HEK293 (cell line): ENCODE measurements around the gene PLD3.

Source experiments
- EGR2 ChIP-seq: fragments of 450-650 bp; formaldehyde crosslinking; IDR thresholded peaks from 2 replicates; pipeline ENCODE4 v1.5.1; 2016; ENCODE audit warnings: low read depth, missing biosample characterization, missing genetic modification characterization
- FEZF1 ChIP-seq: fragments of 450-650 bp; formaldehyde crosslinking; IDR thresholded peaks from 2 replicates; pipeline ENCODE4 v1.5.1; 2016; ENCODE audit warnings: missing biosample characterization, missing genetic modification characterization
- GLIS2 ChIP-seq: fragments of 450-650 bp; formaldehyde crosslinking; IDR thresholded peaks from 2 replicates; pipeline ENCODE4 v1.5.1; 2016; ENCODE audit warnings: missing biosample characterization, missing genetic modification characterization
- KLF10 ChIP-seq: fragments of 450-650 bp; IDR thresholded peaks from 2 replicates; pipeline ENCODE4 v1.5.1; 2018; ENCODE audit warnings: missing biosample characterization, mild to moderate bottlenecking, missing genetic modification characterization
- KLF7 ChIP-seq: fragments of 450-650 bp; formaldehyde crosslinking; IDR thresholded peaks from 2 replicates; pipeline ENCODE4 v1.5.1; 2016; ENCODE audit warnings: missing biosample characterization, missing genetic modification characterization, borderline replicate concordance
- REPIN1 ChIP-seq: fragments of 450-650 bp; formaldehyde crosslinking; IDR thresholded peaks from 2 replicates; pipeline ENCODE4 v1.5.1; 2017; ENCODE audit warnings: missing biosample characterization, missing genetic modification characterization, low read depth
- SCRT2 ChIP-seq: fragments of 450-650 bp; formaldehyde crosslinking; IDR thresholded peaks from 2 replicates; pipeline ENCODE4 v1.5.1; 2016; ENCODE audit warnings: missing biosample characterization, missing genetic modification characterization
- SP7 ChIP-seq: fragments of 450-650 bp; formaldehyde crosslinking; IDR thresholded peaks from 2 replicates; pipeline ENCODE4 v1.5.1; 2016; ENCODE audit warnings: missing biosample characterization, missing genetic modification characterization
- WT1 ChIP-seq: fragments of 450-650 bp; formaldehyde crosslinking; IDR thresholded peaks from 2 replicates; pipeline ENCODE4 v1.5.1; 2016; ENCODE audit warnings: missing biosample characterization, missing genetic modification characterization
- ZNF10 ChIP-seq: fragments of 450-650 bp; formaldehyde crosslinking; IDR thresholded peaks from 2 replicates; pipeline ENCODE4 v1.5.1; 2017; ENCODE audit warnings: missing biosample characterization, missing genetic modification characterization
- ZNF2 ChIP-seq: fragments of 450-650 bp; formaldehyde crosslinking; IDR thresholded peaks from 2 replicates; pipeline ENCODE4 v1.5.1; 2016; ENCODE audit warnings: missing biosample characterization, missing genetic modification characterization
- ZNF24 ChIP-seq: fragments of 450-650 bp; formaldehyde crosslinking; IDR thresholded peaks from 2 replicates; pipeline ENCODE4 v1.5.1; 2016; ENCODE audit warnings: missing biosample characterization, missing genetic modification characterization
- ZNF302 ChIP-seq: fragments of 450-650 bp; formaldehyde crosslinking; IDR thresholded peaks from 2 replicates; pipeline ENCODE4 v1.5.1; 2016; ENCODE audit warnings: missing biosample characterization, missing genetic modification characterization, low read depth
- ZNF394 ChIP-seq: fragments of 450-650 bp; formaldehyde crosslinking; IDR thresholded peaks from 2 replicates; pipeline ENCODE4 v1.5.1; 2016; ENCODE audit warnings: missing biosample characterization, missing genetic modification characterization, mild to moderate bottlenecking, moderate library complexity, borderline replicate concordance
- ZNF404 ChIP-seq: fragments of 450-650 bp; formaldehyde crosslinking; IDR thresholded peaks from 2 replicates; pipeline ENCODE4 v1.5.1; 2017; ENCODE audit warnings: missing biosample characterization, missing genetic modification characterization
- ZNF610 ChIP-seq: fragments of 450-650 bp; formaldehyde crosslinking; IDR thresholded peaks from 2 replicates; pipeline ENCODE4 v1.5.1; 2016; ENCODE audit warnings: missing biosample characterization, missing genetic modification characterization, borderline replicate concordance
- ZNF76 ChIP-seq: fragments of 450-650 bp; formaldehyde crosslinking; IDR thresholded peaks from 2 replicates; pipeline ENCODE4; 2016; ENCODE audit warnings: low read depth, missing biosample characterization, missing genetic modification characterization, borderline replicate concordance
- ZNF792 ChIP-seq: fragments of 450-650 bp; formaldehyde crosslinking; IDR thresholded peaks from 2 replicates; pipeline ENCODE4 v1.5.1; 2016; ENCODE audit warnings: missing biosample characterization, missing genetic modification characterization
- ZSCAN30 ChIP-seq: fragments of 450-650 bp; IDR thresholded peaks from 2 replicates; pipeline ENCODE4 v1.5.1; 2018; ENCODE audit warnings: missing biosample characterization, mild to moderate bottlenecking, missing genetic modification characterization, moderate library complexity
- TF ChIP-seq, protein P1 (sequence below): fragments of 450-650 bp; formaldehyde crosslinking; IDR thresholded peaks from 2 replicates; pipeline ENCODE4 v1.5.1; 2016; ENCODE audit warnings: missing biosample characterization, missing genetic modification characterization
- TF ChIP-seq, protein P2 (sequence below): fragments of 450-650 bp; formaldehyde crosslinking; IDR thresholded peaks from 2 replicates; pipeline ENCODE4 v1.5.1; 2016; ENCODE audit warnings: missing biosample characterization, missing genetic modification characterization
- TF ChIP-seq, protein P3 (sequence below): fragments of 450-650 bp; formaldehyde crosslinking; IDR thresholded peaks from 2 replicates; pipeline ENCODE4 v1.5.1; 2016; ENCODE audit warnings: missing biosample characterization, missing genetic modification characterization
- TF ChIP-seq, protein P4 (sequence below): fragments of 450-650 bp; IDR thresholded peaks from 2 replicates; pipeline ENCODE4 v1.5.1; 2018; ENCODE audit warnings: missing biosample characterization, missing genetic modification characterization
- TF ChIP-seq, protein P5 (sequence below): fragments of 450-650 bp; formaldehyde crosslinking; conservative IDR thresholded peaks from 2 replicates; pipeline ENCODE4 v1.5.1; 2016; ENCODE audit warnings: low read depth, missing biosample characterization, missing genetic modification characterization
- TF ChIP-seq, protein P6 (sequence below): fragments of 450-650 bp; formaldehyde crosslinking; IDR thresholded peaks from 2 replicates; pipeline ENCODE4 v1.5.1; 2016; ENCODE audit warnings: missing biosample characterization, missing genetic modification characterization

The PLD3 gene

DNA sequence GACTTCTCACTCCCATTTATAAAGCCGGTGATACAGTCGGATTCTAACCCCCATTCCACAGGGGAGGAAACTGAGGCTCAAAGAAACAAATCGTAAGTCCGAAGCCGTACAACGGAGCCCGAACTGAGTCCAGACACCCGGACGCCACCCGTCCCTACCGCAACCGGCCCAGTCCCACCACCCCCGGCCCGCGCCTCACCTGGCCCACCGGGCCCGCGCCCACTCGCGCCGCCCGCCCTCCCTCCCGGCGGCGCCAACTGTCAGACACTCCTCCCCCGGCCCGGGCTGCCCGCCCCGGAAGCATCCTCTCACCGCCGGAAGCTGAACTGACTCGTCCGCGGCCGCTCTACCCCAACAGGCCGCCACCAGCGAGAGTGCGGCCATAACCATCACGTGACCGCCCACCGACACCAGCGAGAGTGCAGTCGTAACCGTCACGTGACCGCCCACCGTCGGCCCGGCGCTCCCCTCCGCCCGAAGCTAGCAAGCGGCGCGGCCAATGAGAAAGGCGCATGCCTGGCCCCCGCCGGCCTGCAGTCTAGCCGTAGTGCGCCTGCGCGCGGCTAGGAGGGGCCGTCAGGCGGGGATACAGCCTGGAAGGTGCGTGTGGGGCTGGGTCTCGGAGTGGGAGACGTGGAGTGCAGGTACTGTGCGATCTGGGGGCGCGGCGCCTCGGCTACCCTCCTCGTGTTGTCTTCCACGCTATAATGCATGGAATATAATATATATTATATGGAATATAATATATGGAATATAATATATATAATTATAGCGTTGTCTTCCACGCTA lies at the start of gene PLD3, which contains the start of gene C19orf47 (continued):
- TF ChIP-seq REPIN1 (peak; percentile 93; the same call in 1 of the 2 replicates), GLIS2 (peak; percentile 99), WT1 (tag by site-specific recombination) (peak; percentile 57; the same call in 1 of the 2 replicates), KLF7 (0 out of 2 replicates have a peak, but pooled peaks have one; percentile 11), ZNF404 (peak; percentile 35; the same call in 1 of the 2 replicates), ZNF302 (tag by site-specific recombination) (no peak; the same call in 1 of the 2 replicates), EGR2 (peak; percentile 91), ZNF24 (peak; percentile 100), ZNF610 (peak; percentile 98), ZNF76 (tag by site-specific recombination) (peak; percentile 90; the same call in 1 of the 2 replicates), ZNF2 (tag by site-specific recombination) (no peak; the same call in 1 of the 2 replicates), SCRT2 (tag by site-specific recombination) (peak; percentile 50; the same call in 1 of the 2 replicates), FEZF1 (tag by site-specific recombination) (peak; percentile 55; the same call in 1 of the 2 replicates), ZNF394 (tag by site-specific recombination) (no peak), ZSCAN30 (tag by site-specific recombination) (peak; percentile 93), ZNF792 (tag by site-specific recombination) (peak; percentile 78; the same call in 1 of the 2 replicates), SP7 (tag by site-specific recombination) (peak; percentile 88), ZNF10 (tag by site-specific recombination) (peak; percentile 12; the same call in 1 of the 2 replicates), KLF10 (peak; percentile 88; the same call in 1 of the 2 replicates)
- TF ChIP-seq, protein P1, sequence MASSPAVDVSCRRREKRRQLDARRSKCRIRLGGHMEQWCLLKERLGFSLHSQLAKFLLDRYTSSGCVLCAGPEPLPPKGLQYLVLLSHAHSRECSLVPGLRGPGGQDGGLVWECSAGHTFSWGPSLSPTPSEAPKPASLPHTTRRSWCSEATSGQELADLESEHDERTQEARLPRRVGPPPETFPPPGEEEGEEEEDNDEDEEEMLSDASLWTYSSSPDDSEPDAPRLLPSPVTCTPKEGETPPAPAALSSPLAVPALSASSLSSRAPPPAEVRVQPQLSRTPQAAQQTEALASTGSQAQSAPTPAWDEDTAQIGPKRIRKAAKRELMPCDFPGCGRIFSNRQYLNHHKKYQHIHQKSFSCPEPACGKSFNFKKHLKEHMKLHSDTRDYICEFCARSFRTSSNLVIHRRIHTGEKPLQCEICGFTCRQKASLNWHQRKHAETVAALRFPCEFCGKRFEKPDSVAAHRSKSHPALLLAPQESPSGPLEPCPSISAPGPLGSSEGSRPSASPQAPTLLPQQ = peak; percentile 86
- TF ChIP-seq, protein P2, sequence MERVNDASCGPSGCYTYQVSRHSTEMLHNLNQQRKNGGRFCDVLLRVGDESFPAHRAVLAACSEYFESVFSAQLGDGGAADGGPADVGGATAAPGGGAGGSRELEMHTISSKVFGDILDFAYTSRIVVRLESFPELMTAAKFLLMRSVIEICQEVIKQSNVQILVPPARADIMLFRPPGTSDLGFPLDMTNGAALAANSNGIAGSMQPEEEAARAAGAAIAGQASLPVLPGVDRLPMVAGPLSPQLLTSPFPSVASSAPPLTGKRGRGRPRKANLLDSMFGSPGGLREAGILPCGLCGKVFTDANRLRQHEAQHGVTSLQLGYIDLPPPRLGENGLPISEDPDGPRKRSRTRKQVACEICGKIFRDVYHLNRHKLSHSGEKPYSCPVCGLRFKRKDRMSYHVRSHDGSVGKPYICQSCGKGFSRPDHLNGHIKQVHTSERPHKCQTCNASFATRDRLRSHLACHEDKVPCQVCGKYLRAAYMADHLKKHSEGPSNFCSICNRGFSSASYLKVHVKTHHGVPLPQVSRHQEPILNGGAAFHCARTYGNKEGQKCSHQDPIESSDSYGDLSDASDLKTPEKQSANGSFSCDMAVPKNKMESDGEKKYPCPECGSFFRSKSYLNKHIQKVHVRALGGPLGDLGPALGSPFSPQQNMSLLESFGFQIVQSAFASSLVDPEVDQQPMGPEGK (tag by site-specific recombination) = peak; percentile 97
- TF ChIP-seq, protein P3, sequence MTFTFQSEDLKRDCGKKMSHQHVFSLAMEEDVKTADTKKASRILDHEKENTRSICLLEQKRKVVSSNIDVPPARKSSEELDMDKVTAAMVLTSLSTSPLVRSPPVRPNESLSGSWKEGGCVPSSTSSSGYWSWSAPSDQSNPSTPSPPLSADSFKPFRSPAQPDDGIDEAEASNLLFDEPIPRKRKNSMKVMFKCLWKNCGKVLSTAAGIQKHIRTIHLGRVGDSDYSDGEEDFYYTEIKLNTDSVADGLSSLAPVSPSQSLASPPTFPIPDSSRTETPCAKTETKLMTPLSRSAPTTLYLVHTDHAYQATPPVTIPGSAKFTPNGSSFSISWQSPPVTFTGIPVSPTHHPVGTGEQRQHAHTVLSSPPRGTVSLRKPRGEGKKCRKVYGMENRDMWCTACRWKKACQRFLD (tag by site-specific recombination) = no peak
- TF ChIP-seq, protein P4, sequence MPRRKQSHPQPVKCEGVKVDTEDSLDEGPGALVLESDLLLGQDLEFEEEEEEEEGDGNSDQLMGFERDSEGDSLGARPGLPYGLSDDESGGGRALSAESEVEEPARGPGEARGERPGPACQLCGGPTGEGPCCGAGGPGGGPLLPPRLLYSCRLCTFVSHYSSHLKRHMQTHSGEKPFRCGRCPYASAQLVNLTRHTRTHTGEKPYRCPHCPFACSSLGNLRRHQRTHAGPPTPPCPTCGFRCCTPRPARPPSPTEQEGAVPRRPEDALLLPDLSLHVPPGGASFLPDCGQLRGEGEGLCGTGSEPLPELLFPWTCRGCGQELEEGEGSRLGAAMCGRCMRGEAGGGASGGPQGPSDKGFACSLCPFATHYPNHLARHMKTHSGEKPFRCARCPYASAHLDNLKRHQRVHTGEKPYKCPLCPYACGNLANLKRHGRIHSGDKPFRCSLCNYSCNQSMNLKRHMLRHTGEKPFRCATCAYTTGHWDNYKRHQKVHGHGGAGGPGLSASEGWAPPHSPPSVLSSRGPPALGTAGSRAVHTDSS (tag by site-specific recombination) = no peak
- TF ChIP-seq, protein P5, sequence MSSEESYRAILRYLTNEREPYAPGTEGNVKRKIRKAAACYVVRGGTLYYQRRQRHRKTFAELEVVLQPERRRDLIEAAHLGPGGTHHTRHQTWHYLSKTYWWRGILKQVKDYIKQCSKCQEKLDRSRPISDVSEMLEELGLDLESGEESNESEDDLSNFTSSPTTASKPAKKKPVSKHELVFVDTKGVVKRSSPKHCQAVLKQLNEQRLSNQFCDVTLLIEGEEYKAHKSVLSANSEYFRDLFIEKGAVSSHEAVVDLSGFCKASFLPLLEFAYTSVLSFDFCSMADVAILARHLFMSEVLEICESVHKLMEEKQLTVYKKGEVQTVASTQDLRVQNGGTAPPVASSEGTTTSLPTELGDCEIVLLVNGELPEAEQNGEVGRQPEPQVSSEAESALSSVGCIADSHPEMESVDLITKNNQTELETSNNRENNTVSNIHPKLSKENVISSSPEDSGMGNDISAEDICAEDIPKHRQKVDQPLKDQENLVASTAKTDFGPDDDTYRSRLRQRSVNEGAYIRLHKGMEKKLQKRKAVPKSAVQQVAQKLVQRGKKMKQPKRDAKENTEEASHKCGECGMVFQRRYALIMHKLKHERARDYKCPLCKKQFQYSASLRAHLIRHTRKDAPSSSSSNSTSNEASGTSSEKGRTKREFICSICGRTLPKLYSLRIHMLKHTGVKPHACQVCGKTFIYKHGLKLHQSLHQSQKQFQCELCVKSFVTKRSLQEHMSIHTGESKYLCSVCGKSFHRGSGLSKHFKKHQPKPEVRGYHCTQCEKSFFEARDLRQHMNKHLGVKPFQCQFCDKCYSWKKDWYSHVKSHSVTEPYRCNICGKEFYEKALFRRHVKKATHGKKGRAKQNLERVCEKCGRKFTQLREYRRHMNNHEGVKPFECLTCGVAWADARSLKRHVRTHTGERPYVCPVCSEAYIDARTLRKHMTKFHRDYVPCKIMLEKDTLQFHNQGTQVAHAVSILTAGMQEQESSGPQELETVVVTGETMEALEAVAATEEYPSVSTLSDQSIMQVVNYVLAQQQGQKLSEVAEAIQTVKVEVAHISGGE = peak; percentile 96
- TF ChIP-seq, protein P6, sequence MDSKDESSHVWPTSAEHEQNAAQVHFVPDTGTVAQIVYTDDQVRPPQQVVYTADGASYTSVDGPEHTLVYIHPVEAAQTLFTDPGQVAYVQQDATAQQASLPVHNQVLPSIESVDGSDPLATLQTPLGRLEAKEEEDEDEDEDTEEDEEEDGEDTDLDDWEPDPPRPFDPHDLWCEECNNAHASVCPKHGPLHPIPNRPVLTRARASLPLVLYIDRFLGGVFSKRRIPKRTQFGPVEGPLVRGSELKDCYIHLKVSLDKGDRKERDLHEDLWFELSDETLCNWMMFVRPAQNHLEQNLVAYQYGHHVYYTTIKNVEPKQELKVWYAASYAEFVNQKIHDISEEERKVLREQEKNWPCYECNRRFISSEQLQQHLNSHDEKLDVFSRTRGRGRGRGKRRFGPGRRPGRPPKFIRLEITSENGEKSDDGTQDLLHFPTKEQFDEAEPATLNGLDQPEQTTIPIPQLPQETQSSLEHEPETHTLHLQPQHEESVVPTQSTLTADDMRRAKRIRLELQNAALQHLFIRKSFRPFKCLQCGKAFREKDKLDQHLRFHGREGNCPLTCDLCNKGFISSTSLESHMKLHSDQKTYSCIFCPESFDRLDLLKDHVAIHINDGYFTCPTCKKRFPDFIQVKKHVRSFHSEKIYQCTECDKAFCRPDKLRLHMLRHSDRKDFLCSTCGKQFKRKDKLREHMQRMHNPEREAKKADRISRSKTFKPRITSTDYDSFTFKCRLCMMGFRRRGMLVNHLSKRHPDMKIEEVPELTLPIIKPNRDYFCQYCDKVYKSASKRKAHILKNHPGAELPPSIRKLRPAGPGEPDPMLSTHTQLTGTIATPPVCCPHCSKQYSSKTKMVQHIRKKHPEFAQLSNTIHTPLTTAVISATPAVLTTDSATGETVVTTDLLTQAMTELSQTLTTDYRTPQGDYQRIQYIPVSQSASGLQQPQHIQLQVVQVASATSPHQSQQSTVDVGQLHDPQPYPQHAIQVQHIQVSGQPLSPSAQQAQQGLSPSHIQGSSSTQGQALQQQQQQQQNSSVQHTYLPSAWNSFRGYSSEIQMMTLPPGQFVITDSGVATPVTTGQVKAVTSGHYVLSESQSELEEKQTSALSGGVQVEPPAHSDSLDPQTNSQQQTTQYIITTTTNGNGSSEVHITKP (tag by site-specific recombination) = peak; percentile 71
